Calu3 (cell line): Measurements from ENCODE around the gene SDCCAG8. TPM values are rescaled to one million over a fixed set of nuclear protein-coding genes. Genes with fewer than 3 reads are reported as not detected.

Experiments
- BruUV-seq: library from RNA; stranded (reverse); fragments of 400-500 nt; replicated peaks from 2 replicates; lab custom pipeline; 2021; lab: Mats Ljungman, UMichigan
- CTCF ChIA-PET: fragments of 300-600 bp; sonication (Branson Sonifier 250); formaldehyde crosslinking; loops from one replicate; lab custom pipeline; 2022; ENCODE audit warnings: antibody characterized with exemption; lab: Charles Lee
- DNase-seq: peaks from one replicate; pipeline ENCODE4 v3.0.0; 2022
- H3K27ac Mint-ChIP-seq: one replicate; pipeline ENCODE4 v1.8.0; 2022; ENCODE audit warnings: mixed read lengths; ENCODE audit not compliant: unreplicated experiment
- H3K27me3 Mint-ChIP-seq: one replicate; pipeline ENCODE4 v1.8.0; 2022; ENCODE audit warnings: mixed read lengths; ENCODE audit not compliant: unreplicated experiment
- H3K36me3 Mint-ChIP-seq: one replicate; pipeline ENCODE4 v1.8.0; 2022; ENCODE audit warnings: mild to moderate bottlenecking, moderate library complexity, mixed read lengths; ENCODE audit not compliant: insufficient read depth, unreplicated experiment
- H3K4me1 Mint-ChIP-seq: one replicate; pipeline ENCODE4 v1.8.0; 2022; ENCODE audit warnings: mild to moderate bottlenecking, low read depth, mixed read lengths; ENCODE audit not compliant: unreplicated experiment
- H3K4me3 Mint-ChIP-seq: one replicate; pipeline ENCODE4 v1.8.0; 2022; ENCODE audit warnings: mild to moderate bottlenecking, low read depth, moderate library complexity, mixed read lengths; ENCODE audit not compliant: unreplicated experiment
- H3K9me3 Mint-ChIP-seq: one replicate; pipeline ENCODE4 v1.8.0; 2022; ENCODE audit warnings: low read depth, mixed read lengths; ENCODE audit not compliant: unreplicated experiment
- CTCF ChIP-seq: fragments of 200-600 bp; IDR thresholded peaks from one replicate; pipeline ENCODE4 v1.8.0; 2022; ENCODE audit warnings: antibody characterized with exemption; ENCODE audit not compliant: unreplicated experiment
- intact Hi-C: fragments of 100-400 bp; cut with micrococcal nuclease; formaldehyde crosslinking; loops from one replicate; pipeline ENCODE4 v1.10.0; 2022; ENCODE audit not compliant: unreplicated experiment
- total RNA-seq: library from RNA; stranded (reverse); gene quantifications from 2 replicates; pipeline ENCODE4 v1.2.3, GENCODE V29; 2022

The SDCCAG8 gene
- total RNA-seq, 1 experiment from 2014 or later, result 67.3 TPM

DNA sequence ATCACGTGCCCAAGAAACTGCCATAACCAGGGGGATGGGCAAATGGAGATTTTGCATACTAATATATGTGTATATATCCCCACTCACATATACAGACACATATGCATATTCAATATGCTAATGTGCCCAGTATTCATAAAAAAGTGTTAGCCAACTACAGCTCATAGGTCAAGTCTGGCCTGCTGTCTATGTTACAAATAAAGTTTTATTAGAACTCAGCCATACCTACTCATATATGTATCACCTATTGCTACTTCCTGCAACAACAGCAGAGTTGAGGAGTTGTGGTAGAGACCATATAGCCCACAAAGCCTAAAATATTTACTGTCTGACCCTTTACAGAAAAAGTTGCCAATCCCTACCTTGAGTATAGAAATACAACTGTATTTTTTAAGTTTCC is 93.3 kb downstream of the SDCCAG8 start:
- CTCF ChIA-PET, result no interaction called here
- DNase-seq, result no peak
- TF ChIP-seq CTCF, result no peak
- H3K4me1 Mint-ChIP-seq, result peaks cover 4% of the 10 kb centered on the region
- H3K36me3 Mint-ChIP-seq, result peaks cover 2% of the 10 kb centered on the region
- no peak overlapping the region for H3K27ac Mint-ChIP-seq
- no peak overlapping the region for H3K4me3 Mint-ChIP-seq
- H3K27me3 Mint-ChIP-seq, result no peaks in the 10 kb centered on the region
- no peaks in the 10 kb centered on the region for H3K9me3 Mint-ChIP-seq
- no TSS peak for BruUV-seq
- intact Hi-C loops, result loop anchor here (10.0 kb wide), 2 partner anchors 346 to 496 kb away; no protein-coding TSS in a partner anchor

DNA sequence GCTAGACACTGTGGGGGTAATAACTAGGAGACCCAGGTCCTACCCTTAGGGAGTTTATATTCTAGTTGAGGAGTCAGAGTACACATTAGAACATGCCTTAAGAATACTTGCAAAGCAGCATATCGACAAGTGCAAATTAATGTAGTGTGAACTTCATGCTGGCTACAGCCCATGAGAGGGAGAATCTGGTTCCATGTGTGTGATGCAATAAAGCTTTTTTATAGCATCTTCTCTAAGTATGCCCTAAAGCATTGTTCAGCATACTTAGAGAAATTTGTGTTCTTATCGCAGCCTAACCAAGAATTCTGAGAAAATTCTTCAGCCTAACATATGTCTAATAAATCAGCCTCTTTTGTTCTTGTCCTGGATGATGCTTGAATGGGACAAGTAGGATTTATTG is 95.5 kb downstream of the SDCCAG8 start:
- DNase-seq, result no peak
- Mint-ChIP-seq H3K9me3 (no peaks in the 10 kb centered on the region), H3K36me3 (peaks cover 9% of the 10 kb centered on the region), H3K4me3 (no peak overlapping the region), H3K4me1 (no peaks in the 10 kb centered on the region), H3K27me3 (no peaks in the 10 kb centered on the region), H3K27ac (no peak overlapping the region)
- CTCF ChIA-PET, result no interaction called here
- BruUV-seq, result no TSS peak
- TF ChIP-seq CTCF, result no peak
- intact Hi-C loops, result no loop called here

DNA sequence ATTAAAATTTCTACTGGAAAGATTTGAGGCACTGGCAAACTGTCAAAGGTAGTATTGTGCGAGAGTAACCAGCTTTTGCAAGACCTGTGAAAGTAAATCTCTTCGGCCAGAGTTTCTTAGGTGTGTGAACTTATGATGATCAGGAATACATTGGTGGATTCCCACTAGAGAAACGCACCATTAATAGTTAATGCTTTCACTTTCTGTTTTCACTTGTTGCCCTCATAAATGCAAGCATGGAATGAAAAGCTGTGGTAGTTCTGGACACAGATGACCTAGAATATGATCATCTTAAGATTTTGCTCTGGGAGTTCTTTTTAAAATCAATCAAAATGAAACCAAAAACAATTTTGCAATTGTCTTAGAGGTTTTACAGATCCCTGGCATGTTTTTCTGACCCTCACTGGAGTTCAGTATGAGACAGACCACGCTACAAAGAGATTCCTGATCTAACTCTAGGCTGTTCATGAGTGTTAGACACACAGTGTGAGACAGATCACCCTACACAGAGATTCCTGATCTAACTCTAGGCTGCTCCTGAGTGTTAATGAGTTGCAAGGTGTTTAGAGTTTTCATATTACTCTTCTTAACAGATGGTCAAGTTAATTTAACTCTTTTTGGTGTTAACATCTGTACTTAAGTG is 98.8 kb downstream of the SDCCAG8 start:
- no TSS peak for BruUV-seq
- Mint-ChIP-seq H3K4me3 (no peak overlapping the region), H3K27ac (no peak overlapping the region), H3K36me3 (peaks cover 9% of the 10 kb centered on the region), H3K9me3 (no peaks in the 10 kb centered on the region), H3K27me3 (no peaks in the 10 kb centered on the region), H3K4me1 (no peaks in the 10 kb centered on the region)
- TF ChIP-seq CTCF, result no peak
- DNase-seq, result no peak
- intact Hi-C loops, result no loop called here
- CTCF ChIA-PET, result no interaction called here

DNA sequence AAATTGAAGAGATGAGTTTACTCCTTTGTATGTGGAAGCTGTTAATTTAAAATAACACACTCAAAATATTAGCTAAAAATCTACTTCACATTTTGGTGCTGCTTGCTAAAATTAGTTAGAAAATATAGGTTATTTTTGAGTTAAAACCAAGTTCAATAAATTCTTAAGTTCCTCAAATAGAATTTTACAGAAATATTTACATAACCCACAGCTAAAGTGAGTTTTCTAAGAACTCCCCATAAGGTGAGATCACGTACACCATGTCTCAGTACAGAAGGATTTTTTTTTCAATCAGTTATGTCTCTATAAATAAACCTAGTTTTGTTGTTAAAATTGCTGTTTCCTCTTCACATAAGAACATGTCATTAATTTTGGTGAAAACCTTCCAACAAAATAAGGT is 108.0 kb downstream of the SDCCAG8 start:
- no peak for DNase-seq
- peaks cover 17% of the 10 kb centered on the region for H3K4me1 Mint-ChIP-seq
- BruUV-seq, result no TSS peak
- no peaks in the 10 kb centered on the region for H3K27me3 Mint-ChIP-seq
- peak overlapping the region; percentile 21 for H3K27ac Mint-ChIP-seq
- H3K9me3 Mint-ChIP-seq, result no peaks in the 10 kb centered on the region
- CTCF ChIA-PET, result no interaction called here
- H3K4me3 Mint-ChIP-seq, result peak overlapping the region; percentile 6
- peaks cover 4% of the 10 kb centered on the region for H3K36me3 Mint-ChIP-seq
- no peak for TF ChIP-seq CTCF
- intact Hi-C loops, result loop anchor here (5.0 kb wide), 2 partner anchors 33 to 908 kb away; no protein-coding TSS in a partner anchor
